GM04503 (cell line): ENCODE results near the gene CDC14B.
"Not testable (repeated sequence)": the region's sequence is repeated elsewhere in the genome, so short reads cannot be mapped to it uniquely, and the experiment has no call there.

Experiments used
- DNase-seq: peaks from one replicate; pipeline ENCODE4 v3.0.0-alpha.2; 2012; ENCODE audit warnings: low read depth

CDC14B gene

DNA sequence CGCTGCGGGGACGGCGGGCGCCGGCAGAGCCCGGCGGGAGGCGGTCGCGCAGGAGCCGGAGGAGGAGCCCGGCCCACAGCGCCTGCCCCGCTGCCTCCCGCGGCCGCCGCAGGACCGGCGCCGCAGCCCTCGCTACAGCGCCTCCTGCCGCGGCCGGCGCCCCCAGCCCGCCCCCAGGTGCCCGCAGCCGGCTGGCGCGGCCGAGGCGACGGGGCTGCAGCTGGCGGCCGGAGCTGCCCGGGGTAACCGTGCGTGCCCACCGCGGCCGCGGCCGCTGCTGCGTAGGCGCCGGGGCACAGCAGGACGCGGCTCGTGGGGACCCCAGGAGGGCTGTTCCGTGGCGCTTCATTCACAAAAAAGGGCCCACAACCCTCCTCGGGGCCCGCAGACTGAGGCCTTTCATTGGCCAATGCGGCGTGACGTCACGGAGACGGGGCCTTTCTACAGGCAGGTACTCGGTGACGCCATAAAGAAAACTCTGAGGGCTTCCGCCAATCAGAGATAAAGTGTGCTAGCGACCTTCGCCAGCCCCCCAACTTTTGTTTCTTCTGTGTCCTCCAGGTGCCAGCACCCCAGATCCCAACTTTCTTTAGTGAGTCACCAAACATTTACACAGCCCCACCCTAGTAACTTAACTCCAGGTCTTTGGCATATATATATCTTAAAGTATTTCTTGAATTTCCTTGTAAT, at the start of gene CDC14B:
Gene CDC14B, minus strand, starts transcription at position 353 of the 690 bp plus-strand sequence. CDS start 465 bp downstream, outside the sequence.
- DNase-seq: no peak

DNA sequence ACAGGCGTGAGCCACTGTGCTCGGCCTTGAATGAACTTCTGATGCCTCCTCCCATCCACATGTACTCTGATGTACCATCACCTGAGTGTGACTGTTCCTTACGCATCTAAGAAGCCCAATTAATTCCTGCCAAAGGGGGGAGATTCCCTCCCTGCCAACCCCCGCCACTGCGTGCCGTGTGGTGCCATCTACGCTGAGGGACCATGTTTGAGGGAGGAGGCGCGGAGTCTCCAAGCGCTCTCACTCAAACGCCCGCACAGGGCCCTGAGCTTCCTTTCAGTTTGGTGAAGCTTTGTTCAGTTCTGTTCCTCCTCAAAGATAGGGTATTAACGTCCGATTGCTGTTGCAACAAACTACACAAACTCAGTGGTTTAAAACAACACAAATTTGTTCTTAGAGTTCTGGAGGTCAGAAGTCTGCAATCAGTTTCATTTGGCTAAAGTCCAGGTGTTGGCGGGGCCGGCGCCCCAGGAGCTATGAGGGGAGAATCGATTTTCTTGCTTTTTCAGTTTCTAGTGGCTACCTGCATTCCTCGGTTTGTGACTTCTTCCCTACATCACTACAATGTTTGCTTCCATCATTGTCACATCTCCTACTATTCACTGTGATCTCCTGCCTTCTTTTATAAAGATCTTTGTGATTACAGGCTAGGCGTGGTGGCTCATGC, 49.4 kb upstream of the CDC14B start:
- no peak for DNase-seq

DNA sequence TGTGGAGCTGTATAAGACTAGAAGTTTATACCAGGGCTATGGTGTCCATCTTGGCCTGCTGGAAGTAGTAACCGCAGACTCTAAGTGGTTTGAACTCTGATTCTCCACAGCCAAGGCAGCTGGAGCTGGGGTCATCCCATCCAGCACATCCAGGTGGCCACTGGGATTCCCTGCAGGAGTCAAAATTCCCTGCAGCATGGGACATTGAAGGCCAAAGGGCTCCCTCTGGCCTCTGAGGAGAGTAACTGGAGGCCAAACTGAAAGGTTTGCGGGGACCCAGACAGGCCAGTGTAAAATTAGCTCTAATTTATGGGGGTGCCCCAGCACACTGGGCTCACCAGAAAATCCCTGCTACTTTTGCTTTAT, 47.7 kb upstream of the CDC14B start:
- DNase-seq: no peak

DNA sequence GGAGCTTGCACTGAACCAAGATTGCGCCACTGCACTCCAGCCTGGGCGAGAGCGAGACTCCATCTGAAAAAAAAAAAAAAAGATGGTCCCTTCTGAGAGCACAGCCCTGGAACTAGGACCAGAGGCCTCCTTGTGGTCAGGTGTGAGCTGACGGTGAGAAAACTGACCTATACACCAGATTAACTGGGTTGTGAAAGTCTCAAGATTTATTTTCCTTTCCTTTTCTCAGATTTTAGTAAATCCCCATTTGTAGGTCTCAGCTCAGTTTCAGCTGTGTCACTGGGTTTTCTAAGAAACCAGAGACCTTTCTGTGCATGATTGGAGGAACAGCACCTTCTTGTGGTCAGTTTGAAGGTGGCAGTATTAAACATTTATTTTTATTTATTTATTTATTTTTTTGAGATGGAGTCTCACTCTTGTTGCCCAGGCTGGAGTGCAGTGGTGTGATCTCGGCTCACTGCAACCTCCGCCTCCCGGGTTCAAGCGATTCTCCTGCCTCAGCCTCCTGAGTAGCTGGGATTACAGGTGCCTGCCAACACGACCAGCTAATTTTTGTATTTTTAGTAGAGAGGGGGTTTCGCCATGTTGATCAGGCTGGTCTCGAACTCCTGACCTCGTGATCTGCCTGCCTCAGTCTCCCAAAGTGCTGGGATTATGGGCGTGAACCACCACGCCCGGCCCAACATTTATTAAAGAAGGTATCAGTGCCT, 47.2 kb upstream of the CDC14B start:
- DNase-seq: not testable (repeated sequence)

DNA sequence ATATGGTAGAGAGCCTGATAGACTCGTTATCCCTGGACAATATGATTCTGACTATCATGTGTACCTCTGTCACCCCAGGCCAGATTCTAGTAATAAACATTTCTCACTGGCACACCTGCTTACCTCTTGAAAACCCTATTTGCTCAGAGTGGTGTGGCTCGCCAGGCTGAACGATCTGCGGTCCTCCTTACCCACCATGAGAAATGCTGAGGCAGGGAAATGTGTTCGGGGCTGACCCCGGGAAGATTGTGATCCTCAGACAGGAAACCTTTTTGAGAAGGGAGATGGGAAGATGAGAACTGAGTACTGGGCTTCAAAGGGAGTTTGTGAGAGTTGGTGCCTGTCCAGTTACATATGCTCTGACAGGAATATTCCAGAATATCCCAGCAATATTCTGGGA, 46.1 kb upstream of the CDC14B start:
- no peak for DNase-seq

DNA sequence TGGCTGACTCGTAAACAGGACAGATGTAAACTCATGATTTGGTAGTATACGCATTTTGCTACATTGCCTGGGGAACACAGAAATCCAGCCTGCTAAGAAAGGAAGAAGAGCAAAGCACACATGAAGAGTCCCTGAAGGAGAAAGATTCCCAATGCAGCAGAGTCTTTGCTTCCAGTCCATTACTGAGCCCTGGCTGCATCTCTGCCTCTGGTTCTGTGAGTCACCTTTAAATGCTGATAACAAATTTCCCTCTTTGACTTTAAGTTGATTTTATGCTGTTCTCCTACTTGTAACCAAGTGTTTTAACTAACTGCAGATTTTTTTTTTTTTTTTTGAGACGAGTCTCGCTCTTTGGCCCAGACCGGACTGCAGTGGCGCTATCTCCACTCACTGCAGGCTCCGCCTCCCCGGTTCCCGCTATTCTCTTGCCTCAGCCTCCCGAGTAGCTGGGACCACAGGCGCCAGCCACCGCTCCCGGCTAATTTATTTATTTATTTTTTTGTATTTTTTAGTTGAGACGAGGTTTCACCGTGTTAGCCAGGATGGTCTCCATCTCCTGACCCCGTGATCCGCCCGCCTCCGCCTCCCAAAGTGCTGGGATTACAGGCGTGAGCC, 44.0 kb upstream of the CDC14B start:
- no peak for DNase-seq

DNA sequence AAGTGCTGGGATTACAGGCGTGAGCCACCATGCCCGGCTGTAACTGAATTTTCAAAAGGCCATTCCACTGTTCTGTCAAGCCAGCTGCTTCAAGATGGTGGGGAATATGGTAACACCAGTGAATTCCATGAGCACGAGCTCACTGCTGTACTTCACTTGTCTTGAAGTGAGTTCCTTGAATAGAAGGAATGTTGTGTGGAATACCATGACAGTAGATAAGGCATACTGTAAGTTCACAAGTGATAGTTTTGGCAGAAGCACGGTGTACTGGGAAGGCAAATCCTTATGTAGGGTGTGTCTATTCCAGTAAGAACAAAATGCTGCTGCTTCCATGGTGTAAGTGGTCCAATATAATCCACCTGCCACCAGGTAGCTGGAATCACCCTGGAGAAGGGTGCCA, 42.1 kb upstream of the CDC14B start:
- DNase-seq: no peak

DNA sequence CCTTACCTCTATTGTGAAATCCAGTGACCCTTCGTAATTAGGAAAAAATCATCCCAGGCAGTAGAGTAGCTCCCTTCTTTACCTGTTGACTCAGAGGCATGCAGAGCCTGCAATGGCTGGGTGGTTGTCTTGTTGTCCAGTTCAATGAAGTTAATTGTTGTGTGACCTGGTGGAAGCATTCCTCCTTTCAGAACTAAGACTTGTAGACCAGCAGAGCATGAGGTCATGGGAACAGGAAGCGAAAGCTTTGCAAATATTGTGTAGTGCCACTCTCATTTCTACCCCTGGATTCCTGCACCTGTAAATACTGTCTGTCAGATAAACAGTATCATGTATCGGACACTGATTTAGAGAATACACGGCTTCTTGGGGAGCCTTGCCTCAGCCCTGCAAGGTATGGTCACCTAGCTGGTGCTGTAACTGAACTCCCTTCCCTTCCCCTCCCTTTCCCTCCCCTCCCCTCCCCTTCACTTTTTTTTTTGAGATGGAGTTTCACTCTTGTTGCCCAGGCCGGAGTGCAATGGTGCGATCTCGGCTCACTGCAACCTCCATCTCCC, 41.1 kb upstream of the CDC14B start:
- no peak for DNase-seq

DNA sequence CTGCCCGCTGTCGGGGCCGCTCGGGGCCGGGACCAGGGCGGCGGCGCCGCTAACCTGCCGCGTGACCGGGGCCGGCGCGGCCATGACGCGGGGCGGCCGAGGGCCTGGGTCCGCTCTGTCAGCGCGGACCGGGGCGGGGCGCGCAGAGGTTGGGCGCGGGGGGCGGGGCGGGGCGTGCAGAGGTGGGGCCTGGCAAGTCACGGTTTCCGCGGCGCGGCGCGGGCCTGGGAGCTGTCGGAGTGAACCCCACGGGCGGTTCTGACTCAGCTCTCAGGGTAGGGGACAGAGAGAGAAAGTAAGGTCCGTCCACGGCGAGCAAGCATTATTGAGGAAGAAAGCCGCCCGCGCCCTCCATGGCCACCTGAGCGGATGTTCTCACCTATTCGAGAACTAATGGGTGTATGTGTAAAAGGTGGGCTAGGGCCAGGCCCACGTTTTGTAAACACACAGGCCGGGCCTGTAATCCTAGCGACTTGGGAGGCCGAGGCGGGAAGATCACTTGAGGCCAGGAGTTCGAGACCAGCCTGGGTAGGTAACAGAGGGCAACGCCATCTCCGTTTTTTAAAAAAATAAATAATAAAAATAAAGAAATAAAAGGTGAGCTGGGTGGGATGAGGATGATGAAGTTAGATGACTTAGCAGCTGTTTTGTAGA, 35.7 kb upstream of the CDC14B start, which contains the start of gene PRXL2C:
Gene PRXL2C, minus strand, starts transcription at position 120 of the 654 bp plus-strand sequence. Its CDS starts 36 bp downstream, at position 84.
- no peak for DNase-seq

DNA sequence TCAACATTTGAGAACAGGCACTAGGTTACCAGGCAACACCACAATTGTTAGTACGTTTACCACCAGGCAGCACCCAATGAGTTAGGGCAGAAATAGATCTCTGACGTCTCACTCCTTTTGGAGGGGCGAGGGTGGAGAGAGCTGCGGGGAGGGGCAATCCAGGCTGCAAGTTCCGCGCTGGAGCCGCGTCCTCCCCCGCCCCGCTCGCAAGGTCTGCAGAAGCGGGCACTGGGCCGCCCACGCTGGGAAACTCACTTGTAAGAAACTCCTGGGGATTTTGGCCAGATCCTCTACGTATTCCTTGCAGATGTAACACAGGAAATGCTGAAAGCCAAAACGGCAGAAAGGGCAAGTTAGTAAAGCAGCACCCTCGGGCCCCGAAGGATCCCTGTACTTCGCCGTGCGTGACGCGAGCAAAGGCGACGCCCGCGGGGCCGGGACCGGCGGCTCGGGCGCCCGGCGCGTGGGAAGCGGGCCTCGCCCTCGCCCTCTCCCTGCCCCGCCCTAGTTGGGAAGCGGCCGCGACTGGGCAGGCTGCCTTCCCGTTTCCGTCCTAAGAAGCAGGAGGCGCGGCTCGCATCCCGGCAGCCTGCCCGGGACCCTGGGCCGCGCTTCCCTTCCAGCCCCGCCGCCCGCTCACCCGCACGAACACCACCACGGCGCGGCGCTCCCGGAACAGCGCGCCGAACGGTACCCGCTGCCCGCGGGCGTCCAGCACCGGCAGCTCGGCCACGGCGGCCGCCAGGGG, 35.0 kb upstream of the CDC14B start:
- peak; percentile 73 for DNase-seq

DNA sequence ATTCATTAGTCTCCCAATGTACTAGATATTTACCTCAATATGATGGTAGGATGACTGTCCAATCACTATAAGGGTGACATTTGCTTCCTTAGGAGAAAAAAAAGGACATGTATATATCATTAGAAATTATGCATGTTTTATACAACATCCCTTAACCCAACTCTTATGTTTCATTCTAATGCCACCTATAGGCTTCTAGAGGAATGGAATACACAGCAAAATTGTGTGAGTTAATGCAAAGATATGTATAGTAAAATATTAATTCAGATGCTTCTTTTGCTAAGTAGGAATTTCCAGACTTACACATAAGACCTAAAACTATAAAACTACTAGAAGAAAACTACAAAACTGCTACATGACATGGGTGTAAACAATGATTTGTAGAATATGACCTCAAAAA, 32.0 kb upstream of the CDC14B start:
- DNase-seq: no peak

DNA sequence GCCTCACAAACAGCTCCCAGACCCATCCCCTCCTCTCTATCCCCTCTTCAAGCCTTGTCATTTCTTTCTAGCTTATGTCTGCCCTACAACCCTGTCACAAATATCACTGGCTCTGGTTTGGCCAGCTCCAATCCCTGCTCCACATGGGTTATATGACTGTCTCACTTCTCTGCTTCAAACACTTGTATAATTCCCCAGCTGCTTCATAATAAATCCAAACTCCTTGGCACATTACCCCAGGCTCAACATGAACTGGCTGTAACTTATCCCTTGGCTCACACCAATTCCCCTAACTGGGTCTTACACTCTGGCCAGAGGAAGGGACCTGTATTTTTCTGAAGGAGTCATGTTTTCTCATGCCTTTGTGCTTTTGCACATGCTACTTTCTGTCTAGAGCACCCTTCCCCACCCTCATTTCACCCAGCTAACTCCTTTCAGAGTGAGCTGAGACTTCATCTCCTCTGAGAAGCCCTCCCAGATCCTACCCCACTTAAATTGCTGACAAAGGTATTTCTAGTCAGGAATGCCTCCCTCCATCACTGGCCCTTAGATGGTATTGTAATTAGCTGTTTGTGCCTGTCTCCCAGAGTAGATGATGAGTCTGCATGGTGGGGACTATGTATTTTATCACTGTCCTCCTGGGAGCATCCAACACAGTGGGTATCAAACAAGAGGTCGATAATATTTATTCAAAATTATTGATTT, 30.1 kb upstream of the CDC14B start:
- DNase-seq: no peak

DNA sequence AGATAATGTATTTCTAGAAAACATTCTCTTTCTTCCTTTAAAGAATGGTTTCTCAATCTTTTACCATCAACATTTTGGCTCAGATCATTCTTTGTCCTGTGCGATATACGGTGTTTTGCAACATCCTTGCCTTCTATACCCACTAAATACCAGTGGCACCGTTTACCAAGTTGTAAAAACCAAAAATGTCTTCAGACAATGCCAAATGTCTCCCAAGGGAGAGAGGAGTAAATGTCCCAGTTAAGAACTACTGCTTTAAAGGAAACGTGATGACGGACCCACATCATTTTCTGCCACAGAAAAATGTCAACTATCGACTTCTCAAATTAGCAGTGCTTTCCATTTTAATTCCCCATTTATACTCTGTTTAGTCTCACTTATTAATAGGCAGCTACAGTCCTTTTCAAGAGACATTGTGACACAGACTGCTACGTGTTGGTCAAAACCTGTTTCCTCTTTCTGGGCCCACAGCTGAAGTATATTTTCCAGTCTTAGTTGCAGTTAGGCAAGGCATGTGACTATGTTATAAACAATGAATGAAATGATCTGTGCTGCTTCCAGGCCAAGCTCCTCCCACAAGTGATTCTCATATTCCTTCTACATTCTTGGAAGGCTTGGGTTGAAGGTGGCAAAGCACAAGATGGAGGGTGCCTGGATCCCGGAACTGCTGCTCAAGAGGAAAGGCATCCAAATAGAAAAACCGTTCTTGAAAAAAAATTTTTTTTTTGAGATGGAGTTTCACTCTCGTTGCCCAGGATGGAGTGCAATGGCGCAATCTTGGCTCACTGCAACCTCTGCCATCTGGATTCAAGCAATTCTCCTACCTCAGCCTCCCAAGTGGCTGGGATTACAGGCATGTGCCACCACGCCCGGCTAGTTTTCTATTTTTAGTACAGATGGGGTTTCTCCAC, 26.7 kb upstream of the CDC14B start:
- DNase-seq: peak; percentile 95

DNA sequence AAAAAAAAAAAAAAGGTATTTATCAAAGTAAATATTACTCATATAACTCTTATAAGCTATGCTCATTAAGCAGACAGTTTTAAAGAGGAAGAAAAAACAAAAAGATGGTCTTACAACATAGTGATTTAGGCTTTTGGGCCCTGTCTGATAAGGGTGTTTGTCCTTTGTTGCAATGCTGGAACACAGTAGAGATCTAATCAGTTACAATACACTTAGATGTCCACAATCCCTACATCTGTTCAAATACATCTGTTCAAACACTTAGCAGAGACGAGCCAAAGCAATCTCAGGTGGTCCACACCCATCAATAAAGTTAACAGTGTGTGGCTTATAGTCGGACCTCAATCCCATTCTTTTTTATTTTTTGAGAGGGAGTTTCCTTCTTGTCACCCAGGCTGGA, 24.5 kb upstream of the CDC14B start:
- no peak for DNase-seq

DNA sequence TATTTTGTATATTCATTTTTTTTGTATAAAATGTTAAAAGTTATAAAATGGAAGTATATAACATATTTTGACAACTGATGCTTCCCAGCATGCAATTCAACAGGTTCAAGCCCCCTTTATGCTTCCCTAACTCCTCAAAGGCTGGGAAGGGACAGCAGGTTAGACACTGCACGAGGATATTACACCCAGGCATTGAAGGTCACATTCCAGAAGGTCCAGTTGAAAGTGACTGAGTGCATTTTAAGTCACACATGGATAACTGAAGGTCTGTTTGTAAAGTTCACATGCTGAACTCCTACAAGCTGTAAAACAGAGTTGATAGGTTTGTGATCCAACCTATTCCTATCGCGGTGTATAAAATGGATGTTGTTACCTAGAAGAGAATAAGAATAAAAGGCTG, 21.9 kb upstream of the CDC14B start:
- no peak for DNase-seq

DNA sequence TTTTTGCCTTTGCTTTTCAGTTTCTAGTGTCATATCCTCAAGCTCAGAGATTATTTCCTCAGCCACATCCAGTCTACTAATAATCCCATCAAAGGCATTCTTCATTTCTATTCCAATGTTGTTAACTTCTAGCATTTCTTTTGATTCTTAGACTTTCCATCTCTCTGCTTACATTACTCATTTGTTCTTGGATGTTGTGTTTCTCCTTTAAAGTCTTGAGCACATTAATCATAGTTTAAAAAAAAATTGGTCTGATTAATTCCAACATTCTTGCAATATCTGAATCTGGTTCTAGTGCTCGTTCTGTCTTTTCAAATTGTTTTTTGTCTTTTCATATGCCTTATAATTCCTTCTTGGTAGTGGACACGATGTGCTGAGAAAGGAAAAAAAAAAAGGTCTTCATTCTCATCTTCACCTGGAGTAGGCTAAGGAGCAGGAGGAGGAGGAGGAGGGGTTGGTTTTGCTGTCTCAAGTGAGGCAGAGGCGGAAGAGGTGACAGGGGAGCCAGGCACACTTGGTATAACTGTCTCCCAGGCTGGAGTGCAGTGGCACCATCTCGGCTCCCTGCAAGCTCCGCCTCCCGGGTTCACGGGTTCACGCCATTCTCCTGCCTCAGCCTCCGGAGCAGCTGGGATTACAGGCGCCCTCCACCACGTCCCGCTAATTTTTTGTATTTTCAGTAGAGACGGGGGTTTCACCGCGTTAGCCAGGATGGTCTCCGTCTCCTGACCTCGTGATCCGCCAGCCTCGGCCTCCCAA, 19.1 kb upstream of the CDC14B start:
- DNase-seq: no peak

DNA sequence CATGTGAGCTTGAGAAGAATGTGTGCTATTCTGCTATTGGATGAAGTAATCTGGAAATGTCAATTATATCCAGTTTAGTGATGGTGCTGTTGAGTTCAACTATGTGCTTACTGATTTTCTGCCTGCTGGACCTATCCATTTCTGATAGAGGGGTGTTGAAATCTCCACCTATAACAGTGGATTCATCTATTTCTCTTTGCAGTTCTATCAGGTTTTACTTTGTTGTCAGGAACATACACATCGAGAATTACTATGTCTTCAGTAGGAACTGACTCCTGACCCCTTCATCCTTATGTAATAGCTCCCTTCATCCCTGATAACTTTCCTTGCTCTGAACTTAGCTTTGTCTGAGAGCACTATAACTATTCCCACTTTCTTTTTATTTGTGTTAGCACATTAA, 16.7 kb upstream of the CDC14B start:
- DNase-seq: no peak

DNA sequence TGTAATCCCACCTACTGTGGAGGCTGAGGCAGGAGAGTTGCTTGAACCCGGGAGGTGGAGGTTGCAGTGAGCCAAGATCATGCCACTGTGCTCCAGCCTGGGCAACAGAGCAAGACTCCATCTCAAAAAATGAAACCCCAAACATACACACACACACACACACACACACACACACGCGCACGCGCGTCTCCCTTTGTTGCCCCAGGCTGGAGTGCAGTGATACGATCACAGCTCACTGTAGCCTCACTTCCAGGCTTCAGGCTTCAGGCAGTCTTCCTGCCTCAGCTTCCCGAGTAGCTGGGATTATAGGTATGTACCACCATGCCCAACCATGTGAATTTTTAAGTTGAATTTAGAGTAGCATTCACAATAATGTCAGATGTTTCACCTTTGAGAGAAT, 13.9 kb upstream of the CDC14B start:
- DNase-seq: not testable (repeated sequence)

DNA sequence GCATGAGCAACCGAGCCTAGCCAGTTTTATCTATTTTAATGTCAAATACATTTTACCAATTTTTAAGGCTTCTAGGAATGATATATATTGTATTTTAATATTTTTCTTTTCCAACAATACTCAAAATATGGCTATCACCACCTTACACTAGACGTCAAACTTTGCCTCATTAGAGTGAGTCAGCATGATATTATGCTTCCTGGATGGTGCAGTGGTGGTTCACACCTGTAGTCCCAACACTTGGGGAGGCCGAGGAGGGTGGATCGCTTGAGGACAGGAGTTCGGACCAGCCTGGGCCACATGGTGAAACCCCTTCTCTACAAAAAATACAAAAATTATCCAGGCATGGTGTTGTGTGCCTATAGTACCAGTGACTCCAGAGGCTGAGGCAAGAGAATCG, 7.3 kb upstream of the CDC14B start:
- DNase-seq: no peak
